ENCODE data around the gene ZEB2.

DNA sequence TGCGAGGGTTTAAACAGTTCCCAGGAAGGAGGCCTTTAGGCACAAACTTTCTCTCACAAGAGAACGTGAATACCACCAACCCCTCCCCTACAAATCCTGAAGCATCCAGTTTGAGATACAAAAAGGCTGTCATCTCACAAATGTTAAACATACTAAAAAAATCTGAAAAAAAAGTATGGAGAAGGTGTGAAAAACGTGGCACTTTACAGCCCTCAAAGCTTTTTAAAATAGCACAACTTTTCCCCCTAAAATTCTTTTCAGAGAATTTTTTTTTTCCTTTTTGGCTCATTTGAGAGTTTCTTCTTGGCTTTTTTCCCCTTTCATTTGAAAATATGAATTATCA, 10.1 kb downstream of the ZEB2 start:
- TF ChIP-seq, protein P1, sequence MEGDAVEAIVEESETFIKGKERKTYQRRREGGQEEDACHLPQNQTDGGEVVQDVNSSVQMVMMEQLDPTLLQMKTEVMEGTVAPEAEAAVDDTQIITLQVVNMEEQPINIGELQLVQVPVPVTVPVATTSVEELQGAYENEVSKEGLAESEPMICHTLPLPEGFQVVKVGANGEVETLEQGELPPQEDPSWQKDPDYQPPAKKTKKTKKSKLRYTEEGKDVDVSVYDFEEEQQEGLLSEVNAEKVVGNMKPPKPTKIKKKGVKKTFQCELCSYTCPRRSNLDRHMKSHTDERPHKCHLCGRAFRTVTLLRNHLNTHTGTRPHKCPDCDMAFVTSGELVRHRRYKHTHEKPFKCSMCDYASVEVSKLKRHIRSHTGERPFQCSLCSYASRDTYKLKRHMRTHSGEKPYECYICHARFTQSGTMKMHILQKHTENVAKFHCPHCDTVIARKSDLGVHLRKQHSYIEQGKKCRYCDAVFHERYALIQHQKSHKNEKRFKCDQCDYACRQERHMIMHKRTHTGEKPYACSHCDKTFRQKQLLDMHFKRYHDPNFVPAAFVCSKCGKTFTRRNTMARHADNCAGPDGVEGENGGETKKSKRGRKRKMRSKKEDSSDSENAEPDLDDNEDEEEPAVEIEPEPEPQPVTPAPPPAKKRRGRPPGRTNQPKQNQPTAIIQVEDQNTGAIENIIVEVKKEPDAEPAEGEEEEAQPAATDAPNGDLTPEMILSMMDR (IDR thresholded peaks at IDR 0.05; ENCODE audit: low read depth, low read length, missing input control), result no peak
- no peak for TF ChIP-seq TAF1 (conservative IDR thresholded peaks at IDR 0.05)
- TF ChIP-seq HNF4G (IDR thresholded peaks at IDR 0.05), result no peak
- no peak for TF ChIP-seq GABPA (IDR thresholded peaks at IDR 0.05 in 1 of 2, conservative IDR thresholded peaks at IDR 0.05 in 1 of 2)
- TF ChIP-seq NR2F2 (IDR thresholded peaks at IDR 0.05), result no peak
- no peak for TF ChIP-seq YY1 (IDR thresholded peaks at IDR 0.05)
